SJSA1 (cell line): Measurements from ENCODE around the gene BTBD18. TPM values are rescaled to one million over a fixed set of nuclear protein-coding genes. Genes with fewer than 3 reads are reported as not detected.

ENCODE experiments used
- DNase-seq, 2 experiments: peaks; one replicate each; pipeline ENCODE4 v3.0.0-alpha.2; 2015 to 2020; ENCODE audit warnings: low spot score in 2 of 2, low read depth in 1 of 2
- H3K27ac ChIP-seq: fragments of 250-450 bp; sonication (Bioruptor Pico); 2 replicates; pipeline ENCODE4 v1.5.1; 2020; ENCODE audit warnings: mild to moderate bottlenecking, moderate library complexity
- H3K27me3 ChIP-seq: fragments of 250-450 bp; sonication (Bioruptor Pico); replicated peaks from 2 replicates; pipeline ENCODE4 v1.5.1; 2020; ENCODE audit warnings: mild to moderate bottlenecking, moderate library complexity
- H3K36me3 ChIP-seq: fragments of 250-450 bp; sonication (Bioruptor Pico); 2 replicates; pipeline ENCODE4 v1.5.1; 2020; ENCODE audit warnings: mild to moderate bottlenecking
- H3K4me1 ChIP-seq: fragments of 250-450 bp; sonication (Bioruptor Pico); replicated peaks from 2 replicates; pipeline ENCODE4 v1.6.1; 2021; ENCODE audit warnings: mild to moderate bottlenecking
- H3K4me3 ChIP-seq: fragments of 250-450 bp; sonication (Bioruptor Pico); 2 replicates; pipeline ENCODE4 v1.5.1; 2020; ENCODE audit warnings: mild to moderate bottlenecking
- H3K9me3 ChIP-seq: fragments of 250-450 bp; sonication (Bioruptor Pico); replicated peaks from 2 replicates; pipeline ENCODE4 v1.5.1; 2020; ENCODE audit warnings: mild to moderate bottlenecking
- total RNA-seq: library from RNA; depleted of rRNA; stranded (reverse); fragments of >200 nt; shearing (Covaris generic); gene quantifications from 2 replicates; pipeline ENCODE4 v1.2.3, GENCODE V29; 2014

Gene BTBD18
- total RNA-seq, 1 experiment from 2014 or later = not detected

GRCh38 chr11:57786436-57786835 lies 34.8 kb upstream of the BTBD18 start:
- no peak for DNase-seq
- no peak overlapping the region for H3K27ac ChIP-seq
- peaks cover 47% of the 10 kb centered on the region for H3K36me3 ChIP-seq
- H3K4me3 ChIP-seq = no peak overlapping the region
- H3K4me1 ChIP-seq = peaks cover 10% of the 10 kb centered on the region
- H3K27me3 ChIP-seq = no peaks in the 10 kb centered on the region
- H3K9me3 ChIP-seq = no peaks in the 10 kb centered on the region

GRCh38 chr11:57785072-57785471 lies 33.5 kb upstream of the BTBD18 start:
- DNase-seq = no peak
- Histone ChIP-seq H3K4me1 (peaks cover 12% of the 10 kb centered on the region), H3K27ac (no peak overlapping the region), H3K27me3 (no peaks in the 10 kb centered on the region), H3K36me3 (peaks cover 51% of the 10 kb centered on the region), H3K4me3 (no peak overlapping the region), H3K9me3 (no peaks in the 10 kb centered on the region)

DNA sequence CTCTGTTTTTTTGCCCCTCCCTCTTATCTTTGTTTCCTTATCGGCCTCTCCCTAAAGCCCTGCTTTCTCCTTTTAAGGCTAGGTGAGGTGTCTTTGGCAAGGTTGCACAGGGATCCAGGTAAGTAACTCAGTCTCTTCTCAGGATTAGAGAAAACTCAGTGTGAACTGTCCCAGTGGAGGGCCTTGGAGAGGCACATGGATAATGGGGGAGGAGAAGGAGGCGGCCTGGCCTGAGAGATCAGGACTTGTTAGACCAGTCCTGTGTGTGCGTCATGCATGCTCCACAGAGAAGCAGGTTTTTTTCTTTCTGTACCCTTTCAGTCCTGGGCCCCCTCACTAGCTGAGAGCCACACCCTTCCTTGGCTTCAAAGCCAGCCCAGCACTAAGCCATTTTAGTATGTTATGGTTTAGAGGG lies 29.9 kb upstream of the BTBD18 start:
- Histone ChIP-seq H3K4me1 (peaks cover 44% of the 10 kb centered on the region), H3K36me3 (peaks cover 31% of the 10 kb centered on the region), H3K9me3 (no peaks in the 10 kb centered on the region), H3K27ac (no peak overlapping the region), H3K4me3 (no peak overlapping the region), H3K27me3 (no peaks in the 10 kb centered on the region)
- DNase-seq = no peak

- Histone ChIP-seq H3K27me3 (no peaks in the 10 kb centered on the region), H3K4me1 (peaks cover 62% of the 10 kb centered on the region), H3K4me3 (no peak overlapping the region), H3K36me3 (peaks cover 27% of the 10 kb centered on the region), H3K27ac (peak overlapping the region; percentile 89), H3K9me3 (no peaks in the 10 kb centered on the region)
- peak; percentile 59 to 70 for DNase-seq
These were observed 27.7 kb upstream of the BTBD18 start for GRCh38 chr11:57779276-57779675.

- H3K4me3 ChIP-seq = no peak overlapping the region
- H3K4me1 ChIP-seq = peaks cover 69% of the 10 kb centered on the region
- peaks cover 31% of the 10 kb centered on the region for H3K36me3 ChIP-seq
- no peaks in the 10 kb centered on the region for H3K9me3 ChIP-seq
- peak overlapping the region; percentile 89 for H3K27ac ChIP-seq
- peak; percentile 98 to 100 for DNase-seq
- H3K27me3 ChIP-seq = no peaks in the 10 kb centered on the region
These were observed 26.9 kb upstream of the BTBD18 start for GRCh38 chr11:57778318-57779037.

- peaks cover 31% of the 10 kb centered on the region for H3K36me3 ChIP-seq
- H3K4me3 ChIP-seq = no peak overlapping the region
- H3K9me3 ChIP-seq = no peaks in the 10 kb centered on the region
- H3K27ac ChIP-seq = peak overlapping the region; percentile 89
- H3K27me3 ChIP-seq = no peaks in the 10 kb centered on the region
- no peak for DNase-seq
- peaks cover 71% of the 10 kb centered on the region for H3K4me1 ChIP-seq
These were observed 26.3 kb upstream of the BTBD18 start for GRCh38 chr11:57777969-57778317.

GRCh38 chr11:57776577-57777210 lies 25.1 kb upstream of the BTBD18 start:
- DNase-seq = no peak
- peak overlapping the region; percentile 89 for H3K27ac ChIP-seq
- no peaks in the 10 kb centered on the region for H3K9me3 ChIP-seq
- no peaks in the 10 kb centered on the region for H3K27me3 ChIP-seq
- peaks cover 24% of the 10 kb centered on the region for H3K36me3 ChIP-seq
- no peak overlapping the region for H3K4me3 ChIP-seq
- peaks cover 74% of the 10 kb centered on the region for H3K4me1 ChIP-seq

- H3K27ac ChIP-seq = peak overlapping the region; percentile 89
- H3K4me1 ChIP-seq = peaks cover 70% of the 10 kb centered on the region
- H3K4me3 ChIP-seq = no peak overlapping the region
- DNase-seq = peak; percentile 52 to 68
- H3K9me3 ChIP-seq = no peaks in the 10 kb centered on the region
- peaks cover 22% of the 10 kb centered on the region for H3K36me3 ChIP-seq
- H3K27me3 ChIP-seq = no peaks in the 10 kb centered on the region
These were observed 24.5 kb upstream of the BTBD18 start for GRCh38 chr11:57776031-57776521.

- H3K4me3 ChIP-seq = no peak overlapping the region
- no peaks in the 10 kb centered on the region for H3K27me3 ChIP-seq
- H3K27ac ChIP-seq = peak overlapping the region; percentile 89
- H3K4me1 ChIP-seq = peaks cover 70% of the 10 kb centered on the region
- peak in 1 of 2 experiments; percentile 43 for DNase-seq
- H3K36me3 ChIP-seq = peaks cover 20% of the 10 kb centered on the region
- no peaks in the 10 kb centered on the region for H3K9me3 ChIP-seq
These were observed 23.9 kb upstream of the BTBD18 start for GRCh38 chr11:57775491-57775890.

DNA sequence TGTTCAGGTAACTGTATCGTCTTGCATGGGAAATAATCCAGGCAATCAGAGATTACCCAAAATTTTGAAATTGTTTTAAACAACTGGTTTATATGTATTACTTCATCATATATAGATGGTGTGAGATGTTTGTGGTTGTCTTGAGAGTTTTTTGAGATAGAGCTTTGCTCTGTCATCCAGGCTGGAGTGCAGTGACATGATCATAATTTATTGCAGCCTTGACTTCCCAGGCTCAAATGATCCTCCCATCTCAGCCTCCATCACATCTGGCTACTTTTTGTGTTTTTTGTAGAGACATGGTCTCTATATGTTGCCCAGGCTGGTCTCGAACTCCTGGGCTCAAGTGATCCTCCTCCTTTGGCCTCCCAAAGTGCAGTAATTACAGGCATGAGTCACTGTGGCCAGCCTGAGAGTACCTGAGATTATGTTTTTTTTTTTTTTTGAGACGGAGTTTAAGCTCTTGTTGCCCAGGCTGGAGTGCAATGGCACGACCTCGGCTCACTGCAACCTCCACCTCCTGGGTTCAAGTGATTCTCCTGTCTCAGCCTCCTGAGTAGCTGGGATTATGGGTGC lies 21.5 kb upstream of the BTBD18 start:
- peaks cover 51% of the 10 kb centered on the region for H3K4me1 ChIP-seq
- no peak overlapping the region for H3K27ac ChIP-seq
- no peak for DNase-seq
- no peaks in the 10 kb centered on the region for H3K27me3 ChIP-seq
- no peak overlapping the region for H3K4me3 ChIP-seq
- peaks cover 21% of the 10 kb centered on the region for H3K36me3 ChIP-seq
- H3K9me3 ChIP-seq = no peaks in the 10 kb centered on the region

DNA sequence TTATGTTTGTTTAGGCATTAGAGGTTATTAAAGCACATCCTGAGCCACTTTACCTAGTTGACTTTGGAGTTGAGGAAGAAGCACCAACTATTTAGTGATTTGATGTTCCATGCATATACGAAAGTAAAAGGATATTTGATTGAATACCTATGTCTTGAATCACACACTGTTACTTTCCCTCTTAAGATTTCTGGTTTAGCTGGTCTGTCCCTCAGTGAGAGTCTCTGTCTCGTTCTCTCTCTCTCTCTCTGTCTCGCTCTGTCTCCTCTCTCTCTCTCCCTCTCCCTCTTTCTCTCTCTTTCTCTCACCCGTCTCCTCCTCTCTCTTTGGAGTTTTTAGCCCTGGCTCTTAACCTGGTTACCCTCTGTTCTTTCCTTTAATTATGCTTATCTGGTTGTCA lies 20.9 kb upstream of the BTBD18 start:
- H3K27ac ChIP-seq = no peak overlapping the region
- H3K4me3 ChIP-seq = no peak overlapping the region
- DNase-seq = no peak
- peaks cover 21% of the 10 kb centered on the region for H3K36me3 ChIP-seq
- peaks cover 46% of the 10 kb centered on the region for H3K4me1 ChIP-seq
- no peaks in the 10 kb centered on the region for H3K27me3 ChIP-seq
- H3K9me3 ChIP-seq = no peaks in the 10 kb centered on the region

- Histone ChIP-seq H3K27me3 (no peaks in the 10 kb centered on the region), H3K4me1 (peaks cover 34% of the 10 kb centered on the region), H3K36me3 (peaks cover 30% of the 10 kb centered on the region), H3K4me3 (no peak overlapping the region), H3K27ac (no peak overlapping the region), H3K9me3 (no peaks in the 10 kb centered on the region)
- no peak for DNase-seq
These were observed 19.7 kb upstream of the BTBD18 start for GRCh38 chr11:57771365-57771764.

GRCh38 chr11:57770793-57771192 lies 19.2 kb upstream of the BTBD18 start:
- no peak overlapping the region for H3K27ac ChIP-seq
- H3K4me1 ChIP-seq = peaks cover 28% of the 10 kb centered on the region
- H3K4me3 ChIP-seq = no peak overlapping the region
- no peaks in the 10 kb centered on the region for H3K9me3 ChIP-seq
- H3K27me3 ChIP-seq = no peaks in the 10 kb centered on the region
- peaks cover 33% of the 10 kb centered on the region for H3K36me3 ChIP-seq
- no peak for DNase-seq

GRCh38 chr11:57764972-57765371 lies 13.4 kb upstream of the BTBD18 start:
- Histone ChIP-seq H3K27me3 (no peaks in the 10 kb centered on the region), H3K9me3 (no peaks in the 10 kb centered on the region), H3K36me3 (peaks cover 25% of the 10 kb centered on the region), H3K27ac (no peak overlapping the region), H3K4me1 (peaks cover 21% of the 10 kb centered on the region), H3K4me3 (peak overlapping the region; percentile 2; the same call in 1 of the 2 replicates)
- no peak for DNase-seq
